ENCODE results near the gene RUNX1. TPM values are rescaled to one million over a fixed set of nuclear protein-coding genes. Genes with fewer than 3 reads are reported as not detected.

Gene RUNX1
- total RNA-seq, 4 donors from 2014 or later = 16.2 to 34.6 (median 26.4) TPM

GRCh38 chr21:34921151-34921550 lies 128.0 kb downstream of the RUNX1 start:
- TF ChIP-seq CTCF (IDR thresholded peaks at IDR 0.05; ENCODE audit: low read depth) = no peak

- no peak for TF ChIP-seq CTCF (IDR thresholded peaks at IDR 0.05; ENCODE audit: low read depth)
These were observed 129.7 kb downstream of the RUNX1 start for GRCh38 chr21:34919406-34919805.

- TF ChIP-seq CTCF (IDR thresholded peaks at IDR 0.05; ENCODE audit: low read depth) = no peak
These were observed 132.7 kb downstream of the RUNX1 start for GRCh38 chr21:34916446-34916845.

- TF ChIP-seq CTCF (IDR thresholded peaks at IDR 0.05; ENCODE audit: low read depth) = no peak
These were observed 133.7 kb downstream of the RUNX1 start for GRCh38 chr21:34915364-34915841.

- no peak for TF ChIP-seq CTCF (IDR thresholded peaks at IDR 0.05; ENCODE audit: low read depth)
These were observed 134.9 kb downstream of the RUNX1 start for GRCh38 chr21:34914239-34914638.

GRCh38 chr21:34913811-34914210 lies 135.3 kb downstream of the RUNX1 start:
- no peak for TF ChIP-seq CTCF (IDR thresholded peaks at IDR 0.05; ENCODE audit: low read depth)

- TF ChIP-seq CTCF (IDR thresholded peaks at IDR 0.05; ENCODE audit: low read depth) = no peak
These were observed 136.8 kb downstream of the RUNX1 start for GRCh38 chr21:34912022-34912945.

Data from subcutaneous adipose tissue (tissue), 4 donors.